KBM-7 (cell line): Measurements from ENCODE around the gene ADAM12.

ENCODE experiments used
- DNase-seq: peaks from one replicate; pipeline ENCODE4 v3.0.0-alpha.2; 2015
- in situ Hi-C: fragments of 300-500 bp; cut with MboI; formaldehyde crosslinking; loops from 2 replicates; pipeline ENCODE4 v1.14.3; 2020; ENCODE audit warnings: low sequenced_read_pairs, low pct_unique_long_range_greater_than_20kb, mixed read lengths

ADAM12 gene

GRCh38 chr10:126245501-126245900, 142.8 kb downstream of the ADAM12 start:
- no peak for DNase-seq
- in situ Hi-C loops: no loop called here

GRCh38 chr10:126243971-126244370, 144.3 kb downstream of the ADAM12 start:
- in situ Hi-C loops: no loop called here
- no peak for DNase-seq

GRCh38 chr10:126243306-126243705, 145.0 kb downstream of the ADAM12 start:
- no peak for DNase-seq

GRCh38 chr10:126242397-126243260, 145.6 kb downstream of the ADAM12 start:
- no peak for DNase-seq
- in situ Hi-C loops: no loop called here

More at GRCh38 chr10:126243306-126243705, 145.0 kb downstream of the ADAM12 start:
- in situ Hi-C loops: no loop called here

GRCh38 chr10:126240483-126240882, 147.8 kb downstream of the ADAM12 start:
- in situ Hi-C loops: no loop called here
- DNase-seq: no peak

- in situ Hi-C loops: no loop called here
- no peak for DNase-seq
Observed at GRCh38 chr10:126239844-126240243, 148.4 kb downstream of the ADAM12 start.

GRCh38 chr10:126235979-126236851, 152.1 kb downstream of the ADAM12 start:
- in situ Hi-C loops: no loop called here
- no peak for DNase-seq

- in situ Hi-C loops: no loop called here
- no peak for DNase-seq
Observed at GRCh38 chr10:126235091-126235978, 152.9 kb downstream of the ADAM12 start.

GRCh38 chr10:126234630-126235029, 153.6 kb downstream of the ADAM12 start:
- in situ Hi-C loops: no loop called here

GRCh38 chr10:126233182-126234148, 154.8 kb downstream of the ADAM12 start:
- in situ Hi-C loops: no loop called here
- no peak for DNase-seq

More at GRCh38 chr10:126234630-126235029, 153.6 kb downstream of the ADAM12 start:
- DNase-seq: no peak

GRCh38 chr10:126230587-126230986, 157.7 kb downstream of the ADAM12 start:
- in situ Hi-C loops: no loop called here

GRCh38 chr10:126229686-126230085, 158.6 kb downstream of the ADAM12 start:
- in situ Hi-C loops: no loop called here

More at GRCh38 chr10:126230587-126230986, 157.7 kb downstream of the ADAM12 start:
- no peak for DNase-seq

GRCh38 chr10:126227762-126228134, 160.5 kb downstream of the ADAM12 start:
- DNase-seq: no peak

More at GRCh38 chr10:126229686-126230085, 158.6 kb downstream of the ADAM12 start:
- no peak for DNase-seq

GRCh38 chr10:126226988-126227761, 161.1 kb downstream of the ADAM12 start:
- no peak for DNase-seq
- in situ Hi-C loops: no loop called here

More at GRCh38 chr10:126227762-126228134, 160.5 kb downstream of the ADAM12 start:
- in situ Hi-C loops: no loop called here

- in situ Hi-C loops: no loop called here
- DNase-seq: no peak
Observed at GRCh38 chr10:126226205-126226604, 162.1 kb downstream of the ADAM12 start.

GRCh38 chr10:126225672-126226008, 162.6 kb downstream of the ADAM12 start:
- in situ Hi-C loops: no loop called here
- DNase-seq: no peak

GRCh38 chr10:126224967-126225671, 163.2 kb downstream of the ADAM12 start:
- DNase-seq: no peak
- in situ Hi-C loops: no loop called here
